Coronary artery (tissue), 2 donors: ENCODE data around the gene DIAPH1.

Experiments
- DNase-seq: peaks from one replicate; pipeline ENCODE4 v3.0.0-alpha.2; 2017; ENCODE audit warnings: low spot score
- H3K27ac ChIP-seq, 2 donors: fragments of 200-600 bp; sonication (generic); one replicate each; pipeline ENCODE4 v1.5.1; 2016 to 2019
- H3K4me3 ChIP-seq: fragments of 200-600 bp; sonication (generic); 2 replicates; pipeline ENCODE4 v1.5.1; 2016; ENCODE audit warnings: mild to moderate bottlenecking, moderate library complexity
- TF ChIP-seq, protein P1 (sequence below): fragments of 200-600 bp; sonication (generic); IDR thresholded peaks from one replicate; pipeline ENCODE4 v1.5.1; 2019; ENCODE audit warnings: antibody characterized with exemption

The DIAPH1 gene

DNA sequence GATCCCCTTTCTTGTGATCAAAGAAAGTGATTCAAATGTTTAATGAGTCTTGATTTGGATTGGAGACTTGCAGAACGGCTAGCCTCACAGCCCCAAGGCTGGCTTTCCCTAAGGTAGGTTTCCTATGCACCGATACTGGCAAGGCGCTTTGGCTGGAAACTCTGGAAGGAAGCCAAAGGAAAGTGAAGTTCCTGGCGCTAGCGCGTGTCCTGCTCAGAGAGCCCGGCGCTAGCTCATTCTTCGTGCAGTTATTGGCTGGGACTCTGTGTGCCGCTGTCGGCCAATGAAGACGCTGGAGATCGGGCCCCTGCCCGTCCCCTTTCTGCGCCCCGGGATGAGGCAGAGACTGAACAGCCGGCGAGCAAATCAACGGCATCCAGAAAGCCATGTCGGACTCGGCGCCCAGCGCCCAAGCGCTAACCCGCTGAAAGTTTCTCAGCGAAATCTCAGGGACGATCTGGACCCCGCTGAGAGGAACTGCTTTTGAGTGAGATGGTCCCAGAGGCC lies 143.1 kb downstream of the DIAPH1 start, which contains the start of gene PCDHGC3:
Gene PCDHGC3 (plus strand): TSS at position 342 of the 507 bp plus-strand sequence. CDS start 151 bp downstream, at position 493.
- DNase-seq: peak; percentile 95
- Histone ChIP-seq H3K4me3 (peak within 1 kb of the TSS; percentile 88), H3K27ac (peak within 1 kb of the TSS; percentile 76 to 96)
- TF ChIP-seq, protein P1, sequence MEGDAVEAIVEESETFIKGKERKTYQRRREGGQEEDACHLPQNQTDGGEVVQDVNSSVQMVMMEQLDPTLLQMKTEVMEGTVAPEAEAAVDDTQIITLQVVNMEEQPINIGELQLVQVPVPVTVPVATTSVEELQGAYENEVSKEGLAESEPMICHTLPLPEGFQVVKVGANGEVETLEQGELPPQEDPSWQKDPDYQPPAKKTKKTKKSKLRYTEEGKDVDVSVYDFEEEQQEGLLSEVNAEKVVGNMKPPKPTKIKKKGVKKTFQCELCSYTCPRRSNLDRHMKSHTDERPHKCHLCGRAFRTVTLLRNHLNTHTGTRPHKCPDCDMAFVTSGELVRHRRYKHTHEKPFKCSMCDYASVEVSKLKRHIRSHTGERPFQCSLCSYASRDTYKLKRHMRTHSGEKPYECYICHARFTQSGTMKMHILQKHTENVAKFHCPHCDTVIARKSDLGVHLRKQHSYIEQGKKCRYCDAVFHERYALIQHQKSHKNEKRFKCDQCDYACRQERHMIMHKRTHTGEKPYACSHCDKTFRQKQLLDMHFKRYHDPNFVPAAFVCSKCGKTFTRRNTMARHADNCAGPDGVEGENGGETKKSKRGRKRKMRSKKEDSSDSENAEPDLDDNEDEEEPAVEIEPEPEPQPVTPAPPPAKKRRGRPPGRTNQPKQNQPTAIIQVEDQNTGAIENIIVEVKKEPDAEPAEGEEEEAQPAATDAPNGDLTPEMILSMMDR: no peak

DNA sequence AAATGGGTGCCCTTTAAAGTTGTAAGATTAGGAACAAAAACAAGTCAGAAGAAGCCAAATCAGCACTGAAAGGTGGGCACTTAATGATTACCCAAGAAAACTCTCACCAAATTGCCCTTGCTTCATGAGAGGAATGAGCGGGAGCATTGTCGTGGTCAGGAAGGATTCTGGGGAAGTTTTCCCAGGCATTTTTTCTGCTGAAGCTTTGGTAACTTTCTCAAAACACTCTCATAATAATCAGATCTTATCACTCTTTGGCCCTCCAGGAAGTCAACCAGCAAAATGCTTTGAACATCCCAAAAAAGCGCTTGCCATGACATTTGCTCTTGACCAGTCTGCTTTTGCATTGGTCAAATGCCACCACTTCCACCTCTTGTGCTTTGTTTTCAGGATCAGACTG lies 153.4 kb downstream of the DIAPH1 start:
- Histone ChIP-seq H3K4me3 (no peak overlapping the region), H3K27ac (no peak overlapping the region)
- TF ChIP-seq, protein P1: no peak
- DNase-seq: no peak
